Fibroblast of the aortic adventitia (primary cell): ENCODE data around the gene AARS2. TPM values are rescaled to one million over a fixed set of nuclear protein-coding genes. Genes with fewer than 3 reads are reported as not detected.
A peak's percentile ranks its signal among the peaks of the same experiment; 100 is the strongest.
"Not testable (repeated sequence)": the region's sequence is repeated elsewhere in the genome, so short reads cannot be mapped to it uniquely, and the experiment has no call there.

Experiments
- DNase-seq: peaks from one replicate; pipeline ENCODE4 v3.0.0-alpha.2; 2010; ENCODE audit warnings: low read depth
- H3K4me3 ChIP-seq: 2 replicates; pipeline ENCODE4 v1.5.1; 2011; ENCODE audit warnings: low read depth, mild to moderate bottlenecking, control low read depth, low read length, moderate library complexity
- total RNA-seq: library from RNA; depleted of rRNA; stranded (reverse); fragments of >200 nt; gene quantifications from 2 replicates; pipeline ENCODE4 v1.2.3, GENCODE V29; 2012; ENCODE audit warnings: low replicate concordance
- TF ChIP-seq, protein P1 (sequence below): IDR thresholded peaks from 2 replicates; pipeline ENCODE4 v1.5.1; 2011; ENCODE audit warnings: mild to moderate bottlenecking, low read length, control low read depth, inconsistent platforms; ENCODE audit not compliant: insufficient read depth

AARS2 gene
- total RNA-seq, 1 donor, result 12.7 TPM

- TF ChIP-seq, protein P1, sequence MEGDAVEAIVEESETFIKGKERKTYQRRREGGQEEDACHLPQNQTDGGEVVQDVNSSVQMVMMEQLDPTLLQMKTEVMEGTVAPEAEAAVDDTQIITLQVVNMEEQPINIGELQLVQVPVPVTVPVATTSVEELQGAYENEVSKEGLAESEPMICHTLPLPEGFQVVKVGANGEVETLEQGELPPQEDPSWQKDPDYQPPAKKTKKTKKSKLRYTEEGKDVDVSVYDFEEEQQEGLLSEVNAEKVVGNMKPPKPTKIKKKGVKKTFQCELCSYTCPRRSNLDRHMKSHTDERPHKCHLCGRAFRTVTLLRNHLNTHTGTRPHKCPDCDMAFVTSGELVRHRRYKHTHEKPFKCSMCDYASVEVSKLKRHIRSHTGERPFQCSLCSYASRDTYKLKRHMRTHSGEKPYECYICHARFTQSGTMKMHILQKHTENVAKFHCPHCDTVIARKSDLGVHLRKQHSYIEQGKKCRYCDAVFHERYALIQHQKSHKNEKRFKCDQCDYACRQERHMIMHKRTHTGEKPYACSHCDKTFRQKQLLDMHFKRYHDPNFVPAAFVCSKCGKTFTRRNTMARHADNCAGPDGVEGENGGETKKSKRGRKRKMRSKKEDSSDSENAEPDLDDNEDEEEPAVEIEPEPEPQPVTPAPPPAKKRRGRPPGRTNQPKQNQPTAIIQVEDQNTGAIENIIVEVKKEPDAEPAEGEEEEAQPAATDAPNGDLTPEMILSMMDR, result no peak
- H3K4me3 ChIP-seq, result no peak overlapping the region
- no peak for DNase-seq
These were observed 2.8 kb upstream of the AARS2 start for GRCh38 chr6:44315951-44316350.

- DNase-seq, result no peak
- no peak overlapping the region for H3K4me3 ChIP-seq
- TF ChIP-seq, protein P1, result no peak
These were observed 2.4 kb upstream of the AARS2 start for GRCh38 chr6:44315516-44315915.

DNA sequence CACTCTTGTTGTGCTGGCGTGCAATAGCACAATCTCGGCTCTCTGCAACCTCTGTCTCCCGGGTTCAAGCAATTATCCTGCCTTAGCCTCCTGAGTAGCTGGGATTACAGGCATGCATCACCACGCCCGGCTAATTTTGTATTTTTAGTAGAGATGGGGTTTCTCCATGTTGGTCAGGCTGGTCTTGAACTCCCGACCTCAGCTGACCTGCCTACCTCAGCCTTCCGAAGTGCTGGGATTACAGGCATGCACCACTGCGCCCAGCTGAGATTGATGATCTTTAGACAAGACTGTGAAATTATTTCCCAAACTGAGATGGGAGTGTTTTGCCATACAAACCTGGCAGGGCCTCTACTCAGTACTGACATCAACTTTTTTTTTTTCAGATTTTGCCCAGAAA is 1.5 kb upstream of the AARS2 start:
- H3K4me3 ChIP-seq, DNase-seq: not testable (repeated sequence)

GRCh38 chr6:44311767-44312166 is 1.4 kb downstream of the AARS2 start:
- TF ChIP-seq, protein P1, result no peak
- DNase-seq, result no peak
- peak overlapping the region; percentile 89 for H3K4me3 ChIP-seq

- no peak for DNase-seq
- H3K4me3 ChIP-seq, result no peak overlapping the region
- TF ChIP-seq, protein P1, result no peak
These were observed 1.8 kb downstream of the AARS2 start for GRCh38 chr6:44311304-44311703.

DNA sequence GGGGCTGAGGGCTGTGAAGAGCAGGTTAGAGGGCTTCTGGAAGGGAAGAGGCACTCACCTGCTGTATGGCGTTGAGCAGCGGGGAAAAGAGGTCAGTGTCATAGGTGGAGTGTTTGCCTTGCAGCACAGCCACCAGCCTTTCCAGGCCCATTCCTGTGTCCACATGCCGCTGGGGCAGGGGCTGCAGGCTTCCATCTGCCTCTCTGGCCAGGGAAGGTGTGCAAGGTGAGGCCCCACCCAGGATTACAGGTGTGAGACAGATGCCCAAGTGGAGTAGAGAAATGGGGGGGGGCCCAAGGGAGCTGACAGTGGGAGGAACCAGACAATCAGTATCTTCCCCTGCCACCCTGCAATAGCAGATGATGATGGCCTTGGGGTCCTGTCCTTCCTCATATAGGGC is 2.9 kb downstream of the AARS2 start:
- DNase-seq, result no peak
- no peak overlapping the region for H3K4me3 ChIP-seq
- TF ChIP-seq, protein P1, result no peak

GRCh38 chr6:44309631-44310030 is 3.5 kb downstream of the AARS2 start:
- no peak for DNase-seq
- TF ChIP-seq, protein P1, result no peak
- H3K4me3 ChIP-seq, result no peak overlapping the region

GRCh38 chr6:44309092-44309491 is 4.1 kb downstream of the AARS2 start:
- TF ChIP-seq, protein P1, result no peak
- no peak overlapping the region for H3K4me3 ChIP-seq
- DNase-seq, result peak; percentile 45
